GM06990 (cell line): ENCODE measurements around the gene AK2.

Experiments
- DNase-seq: peaks from one replicate; pipeline ENCODE4 v3.0.0-alpha.2; 2011; ENCODE audit not compliant: insufficient read length; ENCODE audit errors: extremely low read depth
- H3K27me3 ChIP-seq: replicated peaks from 2 replicates; pipeline ENCODE4 v1.6.0; 2011; ENCODE audit warnings: low read length; ENCODE audit not compliant: control insufficient read depth, insufficient read depth
- H3K36me3 ChIP-seq: 2 replicates; pipeline ENCODE4 v1.5.1; 2011; ENCODE audit warnings: low read length; ENCODE audit not compliant: control insufficient read depth, insufficient read depth
- H3K4me3 ChIP-seq: replicated peaks from 2 replicates; pipeline ENCODE4 v1.5.1; 2011; ENCODE audit warnings: low read depth, mild to moderate bottlenecking, control low read depth, low read length
- TF ChIP-seq, protein P1 (sequence below): IDR thresholded peaks from 2 replicates; pipeline ENCODE4 v1.5.1; 2011; ENCODE audit warnings: low read length, control low read depth, mild to moderate bottlenecking, inconsistent platforms; ENCODE audit not compliant: insufficient read depth, poor library complexity, severe bottlenecking

AK2 gene

DNA sequence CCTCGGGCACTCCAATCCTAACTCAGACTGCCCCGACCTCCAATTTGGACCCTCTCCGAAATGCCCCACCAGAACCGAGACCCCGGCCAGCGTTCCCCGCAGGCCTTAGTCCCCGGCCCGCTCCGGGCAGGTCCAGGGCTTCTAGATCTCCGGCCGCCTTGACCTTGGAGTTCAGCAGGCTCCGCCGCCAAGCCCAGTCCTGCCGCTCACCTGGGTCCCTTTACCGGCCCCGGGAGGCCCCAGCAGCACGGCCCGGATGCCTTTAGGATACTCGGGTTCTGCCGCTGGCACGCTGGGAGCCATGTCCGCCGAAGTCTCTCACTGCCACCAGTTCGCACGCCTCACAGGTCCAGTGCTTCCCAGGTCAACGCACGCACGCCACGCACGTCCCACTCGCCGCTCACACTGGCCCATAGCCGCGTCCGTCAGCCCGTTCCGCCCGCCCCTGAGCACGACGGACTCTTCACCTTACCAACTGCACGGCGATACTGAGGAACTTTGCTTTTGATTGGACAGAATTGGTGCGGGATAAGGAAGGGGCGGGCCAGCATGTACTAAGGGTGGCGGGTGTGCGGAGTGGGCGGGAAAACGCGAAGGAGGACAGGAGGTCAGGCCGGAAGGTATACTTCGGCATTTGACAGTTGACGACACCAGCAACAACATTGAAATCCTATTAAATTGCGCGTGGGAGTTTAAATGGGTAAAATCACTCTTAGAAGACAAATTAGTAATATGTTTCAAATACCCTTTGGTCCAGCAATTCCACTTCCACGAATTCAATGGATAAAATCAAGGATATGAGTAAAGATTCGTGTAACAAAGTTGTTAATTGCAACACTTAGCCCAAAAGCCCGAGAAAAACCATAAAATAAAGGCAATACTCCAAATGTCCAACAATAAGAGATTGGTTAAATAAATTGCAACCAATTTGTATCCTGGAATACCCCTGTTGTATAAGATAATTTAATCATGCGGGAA, at the start of gene AK2:
AK2 (minus strand) TSS at position 358 of the 978 bp plus-strand sequence; CDS start at position 303, 55 bp downstream.
- DNase-seq, result peak; percentile 99
- Histone ChIP-seq H3K27me3 (no peaks in the 10 kb centered on the region), H3K4me3 (peak within 1 kb of the TSS; percentile 97), H3K36me3 (no peaks in the 10 kb centered on the region)
- TF ChIP-seq, protein P1, sequence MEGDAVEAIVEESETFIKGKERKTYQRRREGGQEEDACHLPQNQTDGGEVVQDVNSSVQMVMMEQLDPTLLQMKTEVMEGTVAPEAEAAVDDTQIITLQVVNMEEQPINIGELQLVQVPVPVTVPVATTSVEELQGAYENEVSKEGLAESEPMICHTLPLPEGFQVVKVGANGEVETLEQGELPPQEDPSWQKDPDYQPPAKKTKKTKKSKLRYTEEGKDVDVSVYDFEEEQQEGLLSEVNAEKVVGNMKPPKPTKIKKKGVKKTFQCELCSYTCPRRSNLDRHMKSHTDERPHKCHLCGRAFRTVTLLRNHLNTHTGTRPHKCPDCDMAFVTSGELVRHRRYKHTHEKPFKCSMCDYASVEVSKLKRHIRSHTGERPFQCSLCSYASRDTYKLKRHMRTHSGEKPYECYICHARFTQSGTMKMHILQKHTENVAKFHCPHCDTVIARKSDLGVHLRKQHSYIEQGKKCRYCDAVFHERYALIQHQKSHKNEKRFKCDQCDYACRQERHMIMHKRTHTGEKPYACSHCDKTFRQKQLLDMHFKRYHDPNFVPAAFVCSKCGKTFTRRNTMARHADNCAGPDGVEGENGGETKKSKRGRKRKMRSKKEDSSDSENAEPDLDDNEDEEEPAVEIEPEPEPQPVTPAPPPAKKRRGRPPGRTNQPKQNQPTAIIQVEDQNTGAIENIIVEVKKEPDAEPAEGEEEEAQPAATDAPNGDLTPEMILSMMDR, result no peak

- H3K27me3 ChIP-seq, result no peaks in the 10 kb centered on the region
- peak; percentile 48 for DNase-seq
- no peaks in the 10 kb centered on the region for H3K36me3 ChIP-seq
- TF ChIP-seq, protein P1, result peak; percentile 80
- no peak overlapping the region for H3K4me3 ChIP-seq
Measured at GRCh38 chr1:33086384-33086850, 49.7 kb upstream of the AK2 start.

DNA sequence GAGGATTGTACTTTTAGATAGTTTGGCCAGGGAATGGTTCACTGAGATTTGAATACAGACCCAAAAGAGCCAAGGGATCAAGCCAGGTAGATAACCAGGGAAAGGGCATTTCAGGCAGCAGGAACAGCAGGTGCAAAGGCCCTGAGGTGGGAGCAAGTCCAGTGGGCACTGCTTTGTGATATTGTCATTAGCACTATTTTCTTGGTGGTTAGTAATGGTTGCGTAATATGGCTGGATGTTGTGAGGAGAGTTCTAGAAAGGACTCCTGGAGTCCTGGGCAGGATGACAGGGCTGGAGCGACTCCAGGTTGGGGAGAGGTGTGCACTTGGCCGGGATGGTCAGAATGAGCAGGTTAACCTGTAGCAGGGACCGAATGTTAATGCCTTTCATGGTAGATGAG, 48.6 kb upstream of the AK2 start:
- no peak for DNase-seq
- Histone ChIP-seq H3K27me3 (no peaks in the 10 kb centered on the region), H3K4me3 (no peak overlapping the region), H3K36me3 (no peaks in the 10 kb centered on the region)
- TF ChIP-seq, protein P1, result no peak

DNA sequence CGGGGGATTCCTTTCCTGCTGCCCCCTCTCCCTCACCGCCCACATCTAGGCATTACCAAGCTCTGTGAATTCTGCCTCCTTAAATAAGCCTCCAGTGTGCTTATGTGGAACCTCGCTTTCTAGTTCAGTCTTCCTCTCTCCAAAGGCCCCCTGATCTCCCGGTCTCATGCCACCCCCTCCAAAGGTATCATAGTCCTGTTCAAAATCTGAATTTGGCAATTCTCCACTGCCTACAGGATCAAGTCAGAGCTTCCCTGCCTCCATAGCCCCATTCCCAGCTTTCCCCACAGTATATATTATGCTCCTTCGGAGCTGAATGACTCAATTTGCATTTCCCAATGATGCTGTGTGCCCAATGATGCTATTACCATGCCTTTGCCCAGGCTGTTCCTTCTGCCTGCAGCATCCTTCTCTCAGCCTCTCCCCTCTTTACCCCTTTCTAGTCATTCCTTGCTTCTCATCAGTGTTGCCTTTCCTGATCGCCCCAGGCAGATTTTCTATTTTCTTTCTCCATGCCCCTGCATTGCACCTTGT, 46.0 kb upstream of the AK2 start:
- TF ChIP-seq, protein P1, result no peak
- no peak for DNase-seq
- no peak overlapping the region for H3K4me3 ChIP-seq
- H3K27me3 ChIP-seq, result no peaks in the 10 kb centered on the region
- H3K36me3 ChIP-seq, result no peaks in the 10 kb centered on the region

DNA sequence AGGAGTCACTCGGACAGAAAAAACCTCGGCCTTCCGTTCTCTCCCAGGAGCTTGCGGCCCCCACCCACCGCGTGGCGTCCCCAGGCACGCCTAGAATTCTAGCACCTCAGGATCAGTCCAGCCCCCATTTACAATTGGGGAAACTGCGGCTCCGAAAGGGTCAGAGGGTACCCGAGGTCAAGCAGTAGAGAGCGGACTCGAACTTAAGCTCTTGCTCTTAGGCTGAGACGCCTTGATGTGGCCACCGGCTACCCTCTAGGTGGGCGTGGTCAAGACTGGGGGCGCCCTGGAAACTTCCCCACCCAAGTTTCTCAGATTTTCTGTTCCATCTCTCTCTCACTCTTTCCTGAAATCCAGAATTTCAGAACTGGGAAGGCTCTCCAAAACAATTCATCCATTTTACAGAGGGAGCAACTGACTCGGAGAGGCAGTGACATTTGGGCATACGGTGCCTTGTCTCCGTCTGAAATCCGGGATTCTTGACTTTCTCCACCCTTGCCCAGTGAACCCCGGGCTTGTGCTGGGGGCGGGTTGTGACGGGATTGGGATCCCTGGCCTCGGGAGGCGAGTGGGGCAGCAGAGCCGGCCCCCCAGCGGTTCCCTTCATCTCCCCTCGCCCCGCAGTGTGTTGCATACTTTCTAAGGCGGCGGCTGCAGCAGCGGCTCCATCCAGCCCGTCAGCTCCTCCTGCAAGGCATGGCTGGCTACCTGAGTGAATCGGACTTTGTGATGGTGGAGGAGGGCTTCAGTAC, 45.0 kb upstream of the AK2 start:
- Histone ChIP-seq H3K27me3 (no peaks in the 10 kb centered on the region), H3K4me3 (peak overlapping the region; percentile 60), H3K36me3 (no peaks in the 10 kb centered on the region)
- TF ChIP-seq, protein P1, result no peak
- no peak for DNase-seq
